Fibroblast of lung (primary cell): ENCODE data around the gene SLMAP. TPM values are rescaled to one million over a fixed set of nuclear protein-coding genes. Genes with fewer than 3 reads are reported as not detected.

Experiments
- DNase-seq, 2 donors: peaks; one replicate each; pipeline versions ENCODE4 v3.0.0 to v3.0.0-alpha.2; 2010; ENCODE audit warnings: low read depth in 2 of 2
- H2AFZ ChIP-seq: 2 replicates; pipeline ENCODE4 v1.5.1; 2012; ENCODE audit warnings: low read length, control low read depth, inconsistent platforms
- H3K27ac ChIP-seq: 2 replicates; pipeline ENCODE4 v1.5.1; 2011; ENCODE audit warnings: low read length, control low read depth; ENCODE audit not compliant: insufficient read depth
- H3K27me3 ChIP-seq: 2 replicates; pipeline ENCODE4 v1.5.1; 2011; ENCODE audit warnings: mild to moderate bottlenecking, low read length; ENCODE audit not compliant: control insufficient read depth, insufficient read depth
- H3K36me3 ChIP-seq: 2 replicates; pipeline ENCODE4 v1.5.1; 2011; ENCODE audit warnings: low read length; ENCODE audit not compliant: control insufficient read depth, insufficient read depth
- H3K4me1 ChIP-seq: 2 replicates; pipeline ENCODE4 v1.5.1; 2011; ENCODE audit warnings: low read length; ENCODE audit not compliant: control insufficient read depth, insufficient read depth; ENCODE audit errors: extremely low read depth
- H3K4me2 ChIP-seq: 2 replicates; pipeline ENCODE4 v1.5.1; 2011; ENCODE audit warnings: low read length, control low read depth; ENCODE audit not compliant: insufficient read depth; ENCODE audit errors: extremely low read depth
- H3K4me3 ChIP-seq, 4 experiments: fragments of 200-600 bp in 1 of 4; sonication (generic) in 1 of 4; replicated peaks in 1 of 4; 2 replicates each; pipeline ENCODE4 v1.5.1; 2011 to 2016; ENCODE audit warnings: low read length in 4 of 4, low read depth in 3 of 4, mild to moderate bottlenecking in 3 of 4, control low read depth in 2 of 4, inconsistent platforms in 1 of 4, mixed read lengths in 1 of 4; ENCODE audit not compliant: insufficient read depth in 1 of 4; ENCODE audit errors: control extremely low read depth in 1 of 4
- H3K79me2 ChIP-seq: 2 replicates; pipeline ENCODE4 v1.5.1; 2012; ENCODE audit warnings: mild to moderate bottlenecking, low read length, inconsistent platforms; ENCODE audit not compliant: control insufficient read depth, insufficient read depth
- H3K9ac ChIP-seq: 2 replicates; pipeline ENCODE4 v1.5.1; 2011; ENCODE audit warnings: mild to moderate bottlenecking, low read length, control low read depth; ENCODE audit not compliant: insufficient read depth
- H3K9me3 ChIP-seq: 2 replicates; pipeline ENCODE4 v1.5.1; 2012; ENCODE audit warnings: low read depth, low read length; ENCODE audit not compliant: control insufficient read depth, insufficient read depth
- H4K20me1 ChIP-seq: 2 replicates; pipeline ENCODE4 v1.5.1; 2011; ENCODE audit warnings: low read length; ENCODE audit not compliant: control insufficient read depth, insufficient read depth; ENCODE audit errors: extremely low read depth
- EZH2 ChIP-seq: IDR thresholded peaks from 2 replicates; pipeline ENCODE4 v1.5.1; 2012; ENCODE audit warnings: low read length, control low read depth, mild to moderate bottlenecking; ENCODE audit errors: missing control alignments
- polyA plus RNA-seq, 2 donors: library from polyadenylated mRNA; depleted of rRNA in 1 of 2; stranded (reverse) in 1 of 2; unstranded in 1 of 2; fragments of >200 nt; gene quantifications; 2 replicates each; pipeline ENCODE4 v1.2.1, GENCODE V29; 2011 to 2012; ENCODE audit warnings: missing spikeins in 1 of 2
- total RNA-seq: library from RNA; depleted of rRNA; stranded (reverse); fragments of >200 nt; gene quantifications from 2 replicates; pipeline ENCODE4 v1.2.1, GENCODE V29; 2014
- TF ChIP-seq, protein P1 (sequence below), 2 donors: IDR thresholded peaks in 1 of 2; conservative IDR thresholded peaks in 1 of 2; 1 replicate in 1 of 2; 2 replicates in 1 of 2; pipeline ENCODE4 v1.5.1; 2011 to 2012; ENCODE audit warnings: low read length in 2 of 2, control low read depth in 1 of 2, inconsistent platforms in 1 of 2, low read depth in 1 of 2, mild to moderate bottlenecking in 1 of 2

Gene SLMAP
- total and polyA plus RNA-seq, 2 donors (not counting 1 experiment from before 2014, with no cell fraction given): 35.3 to 55.5 TPM

DNA sequence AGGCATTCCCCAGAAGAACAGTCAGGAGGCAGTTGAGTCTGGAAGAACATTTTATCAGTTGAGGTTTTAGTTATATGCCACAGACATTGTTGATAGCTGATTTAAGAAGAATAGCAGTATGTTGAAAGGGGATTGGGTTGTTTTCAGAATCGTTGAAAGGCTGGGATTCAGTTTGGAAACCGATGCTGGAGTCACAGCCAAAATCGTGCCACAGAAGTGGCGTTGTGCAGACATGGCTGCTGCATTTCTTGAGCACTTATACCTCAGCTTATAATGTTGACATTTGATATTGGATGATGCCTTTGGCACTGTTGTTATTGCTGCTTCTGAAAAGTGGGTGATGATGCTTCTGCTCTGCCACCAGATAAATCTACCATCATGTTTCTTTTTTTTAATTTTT is 16.1 kb downstream of the SLMAP start:
- no peaks in the 10 kb centered on the region for H3K4me1 ChIP-seq
- H3K9me3 ChIP-seq: no peaks in the 10 kb centered on the region
- no peak overlapping the region for H3K27ac ChIP-seq
- H3K79me2 ChIP-seq: peaks cover 20% of the 10 kb centered on the region
- no peaks in the 10 kb centered on the region for H3K36me3 ChIP-seq
- no peak overlapping the region for H2AFZ ChIP-seq
- H3K4me3 ChIP-seq: no peak overlapping the region
- H3K4me2 ChIP-seq: no peak overlapping the region
- no peak overlapping the region for H3K9ac ChIP-seq
- TF ChIP-seq, protein P1, sequence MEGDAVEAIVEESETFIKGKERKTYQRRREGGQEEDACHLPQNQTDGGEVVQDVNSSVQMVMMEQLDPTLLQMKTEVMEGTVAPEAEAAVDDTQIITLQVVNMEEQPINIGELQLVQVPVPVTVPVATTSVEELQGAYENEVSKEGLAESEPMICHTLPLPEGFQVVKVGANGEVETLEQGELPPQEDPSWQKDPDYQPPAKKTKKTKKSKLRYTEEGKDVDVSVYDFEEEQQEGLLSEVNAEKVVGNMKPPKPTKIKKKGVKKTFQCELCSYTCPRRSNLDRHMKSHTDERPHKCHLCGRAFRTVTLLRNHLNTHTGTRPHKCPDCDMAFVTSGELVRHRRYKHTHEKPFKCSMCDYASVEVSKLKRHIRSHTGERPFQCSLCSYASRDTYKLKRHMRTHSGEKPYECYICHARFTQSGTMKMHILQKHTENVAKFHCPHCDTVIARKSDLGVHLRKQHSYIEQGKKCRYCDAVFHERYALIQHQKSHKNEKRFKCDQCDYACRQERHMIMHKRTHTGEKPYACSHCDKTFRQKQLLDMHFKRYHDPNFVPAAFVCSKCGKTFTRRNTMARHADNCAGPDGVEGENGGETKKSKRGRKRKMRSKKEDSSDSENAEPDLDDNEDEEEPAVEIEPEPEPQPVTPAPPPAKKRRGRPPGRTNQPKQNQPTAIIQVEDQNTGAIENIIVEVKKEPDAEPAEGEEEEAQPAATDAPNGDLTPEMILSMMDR (conservative IDR thresholded peaks at IDR 0.05 in 1 of 2, IDR thresholded peaks at IDR 0.05 in 1 of 2; ENCODE audit: low read depth in 1 of 2, low read length in 2 of 2): no peak
- TF ChIP-seq EZH2: no peak
- H3K27me3 ChIP-seq: no peaks in the 10 kb centered on the region
- no peak for DNase-seq
- no peaks in the 10 kb centered on the region for H4K20me1 ChIP-seq

DNA sequence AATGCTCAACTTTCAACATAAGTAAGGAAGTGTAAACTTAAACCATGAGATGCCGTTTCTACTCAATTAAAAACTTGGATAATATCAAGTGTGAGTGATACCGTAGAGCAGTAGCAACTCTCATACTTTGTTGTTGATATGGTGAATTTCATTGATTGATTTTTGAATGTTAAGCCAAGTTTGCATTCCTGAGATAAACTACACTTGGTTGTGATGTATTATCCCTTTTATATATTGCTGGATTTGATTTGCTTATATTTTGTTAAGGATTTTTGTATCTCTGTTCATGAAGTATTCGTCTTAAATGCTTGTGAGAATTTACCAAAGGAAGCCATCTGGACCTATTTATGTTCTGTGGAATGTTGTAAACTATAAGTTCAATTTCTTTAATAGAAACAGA is 21.7 kb downstream of the SLMAP start:
- Histone ChIP-seq H3K27me3 (no peaks in the 10 kb centered on the region), H3K9ac (no peak overlapping the region), H3K79me2 (peaks cover 11% of the 10 kb centered on the region), H3K9me3 (no peaks in the 10 kb centered on the region), H2AFZ (no peak overlapping the region), H3K36me3 (no peaks in the 10 kb centered on the region), H3K4me1 (peaks cover 2% of the 10 kb centered on the region), H3K4me2 (peak overlapping the region; percentile 15), H3K4me3 (no peak overlapping the region), H3K27ac (no peak overlapping the region), H4K20me1 (no peaks in the 10 kb centered on the region)
- TF ChIP-seq EZH2: no peak
- TF ChIP-seq, protein P1 (conservative IDR thresholded peaks at IDR 0.05 in 1 of 2, IDR thresholded peaks at IDR 0.05 in 1 of 2; ENCODE audit: low read depth in 1 of 2, low read length in 2 of 2): no peak
- DNase-seq: peak in 1 of 2 donors; percentile 11

DNA sequence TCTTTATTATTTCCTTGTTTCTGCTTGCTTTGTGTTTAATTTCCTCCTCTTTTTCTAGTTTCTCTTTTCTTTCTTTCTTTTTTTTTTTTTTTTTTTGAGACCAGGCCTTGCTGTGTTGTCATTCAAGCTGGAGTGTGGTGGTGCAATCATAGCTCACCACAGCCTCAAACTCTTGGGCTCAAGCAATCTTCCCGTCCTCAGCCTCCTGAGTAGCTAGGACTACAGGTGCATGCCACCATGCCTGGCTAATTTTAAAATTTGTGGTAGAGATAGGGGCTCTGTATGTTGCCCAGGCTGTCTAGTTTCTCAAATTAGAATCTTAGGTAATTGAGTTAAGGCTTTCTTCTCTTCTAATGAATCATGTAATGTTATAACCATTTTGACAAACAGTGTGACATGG is 22.4 kb downstream of the SLMAP start:
- no peaks in the 10 kb centered on the region for H4K20me1 ChIP-seq
- peak in 1 of 2 donors; percentile 15 for DNase-seq
- H3K4me3 ChIP-seq: no peak overlapping the region
- H3K27me3 ChIP-seq: no peaks in the 10 kb centered on the region
- H2AFZ ChIP-seq: no peak overlapping the region
- H3K9ac ChIP-seq: no peak overlapping the region
- no peaks in the 10 kb centered on the region for H3K36me3 ChIP-seq
- no peak overlapping the region for H3K27ac ChIP-seq
- TF ChIP-seq, protein P1 (conservative IDR thresholded peaks at IDR 0.05 in 1 of 2, IDR thresholded peaks at IDR 0.05 in 1 of 2; ENCODE audit: low read depth in 1 of 2, low read length in 2 of 2): no peak
- no peak for TF ChIP-seq EZH2
- H3K79me2 ChIP-seq: peaks cover 13% of the 10 kb centered on the region
- H3K4me2 ChIP-seq: no peak overlapping the region
- peaks cover 2% of the 10 kb centered on the region for H3K4me1 ChIP-seq
- H3K9me3 ChIP-seq: no peaks in the 10 kb centered on the region
